HCT116 (cell line): ENCODE data around the gene PPIL6. TPM values are rescaled to one million over a fixed set of nuclear protein-coding genes. Genes with fewer than 3 reads are reported as not detected.

Experiments
- ATAC-seq: fragments of 200-7000 bp; cut with Tn5 transposase; 2 replicates; pipeline ENCODE4 v1.9.1; 2020; ENCODE audit warnings: mild to moderate bottlenecking, moderate library complexity
- BruUV-seq: library from RNA; stranded (reverse); fragments of 400-500 nt; replicated peaks from 2 replicates; lab custom pipeline; 2021; lab: Mats Ljungman, UMichigan
- CTCF ChIA-PET: fragments of 300-600 bp; sonication (Branson Sonifier 250); formaldehyde crosslinking; loops from one replicate; lab custom pipeline; 2021; ENCODE audit warnings: antibody characterized with exemption; lab: Charles Lee
- POLR2A ChIA-PET: fragments of 300-600, 350-600 bp; sonication (Branson Sonifier 250); formaldehyde crosslinking; loops from one replicate; lab custom pipeline; 2021; ENCODE audit warnings: antibody characterized with exemption; lab: Charles Lee
- RAD21 ChIA-PET, 2 experiments: fragments of 300-600 bp; sonication (Branson Sonifier 250); formaldehyde crosslinking; loops; one replicate each; lab custom pipeline; 2023; ENCODE audit warnings: low total read pairs in 2 of 2; ENCODE audit not compliant: uncharacterized antibody in 2 of 2, unreplicated experiment in 2 of 2, low non-redundant PET in 1 of 2; lab: Charles Lee
- DNase-seq: peaks from one replicate; pipeline ENCODE4 v3.0.0-alpha.2; 2010; ENCODE audit warnings: low read depth, low spot score
- H2AFZ ChIP-seq: fragments of 200-600 bp; shearing (Covaris generic), sonication (generic); 2 replicates; pipeline ENCODE4 v1.6.1; 2017; ENCODE audit warnings: low read depth, mixed run types, mixed read lengths, antibody characterized with exemption, low read length; ENCODE audit not compliant: poor library complexity, severe bottlenecking
- H3K27ac ChIP-seq: 2 replicates; pipeline ENCODE4 v1.5.1; 2012; ENCODE audit warnings: low read depth, low read length
- H3K27me3 ChIP-seq: fragments of 200-600 bp; sonication (generic); 2 replicates; pipeline ENCODE4 v1.6.1; 2016; ENCODE audit warnings: mixed run types, low read length, mixed read lengths; ENCODE audit not compliant: insufficient read depth
- H3K36me3 ChIP-seq, 2 experiments: fragments of 200-500 bp in 1 of 2; fragments of 200-600 bp in 1 of 2; sonication (Bioruptor generic) in 1 of 2; sonication (generic) in 1 of 2; 2 replicates each; pipeline versions ENCODE4 v1.5.1 to v1.6.1; 2014 to 2016; ENCODE audit warnings: low read length in 2 of 2, inconsistent platforms in 1 of 2, mixed read lengths in 1 of 2, mixed run types in 1 of 2; ENCODE audit not compliant: insufficient read depth in 2 of 2, control insufficient read depth in 1 of 2
- H3K4me1 ChIP-seq, 2 experiments: fragments of 200-600 bp in 1 of 2; sonication (generic) in 1 of 2; 2 replicates each; pipeline versions ENCODE4 v1.5.1 to v1.6.1; 2012 to 2017; ENCODE audit warnings: low read length in 2 of 2, inconsistent platforms in 1 of 2, mild to moderate bottlenecking in 1 of 2, mixed read lengths in 1 of 2, mixed run types in 1 of 2, moderate library complexity in 1 of 2; ENCODE audit not compliant: insufficient read depth in 2 of 2, control insufficient read depth in 1 of 2
- H3K4me2 ChIP-seq: fragments of 200-600 bp; sonication (generic); 2 replicates; pipeline ENCODE4 v1.6.1; 2017; ENCODE audit warnings: mixed run types, low read length, mixed read lengths
- H3K4me3 ChIP-seq, 2 experiments: fragments of 200-600 bp in 1 of 2; sonication (generic) in 1 of 2; replicated peaks in 1 of 2; 2 replicates each; pipeline ENCODE4 v1.5.1; 2011 to 2016; ENCODE audit warnings: low read length in 2 of 2, control low read depth in 1 of 2, low read depth in 1 of 2, mild to moderate bottlenecking in 1 of 2, mixed read lengths in 1 of 2, mixed run types in 1 of 2
- H3K79me2 ChIP-seq: fragments of 200-600 bp; sonication (generic); 2 replicates; pipeline ENCODE4 v1.6.1; 2017; ENCODE audit warnings: mild to moderate bottlenecking, mixed run types, low read length, moderate library complexity, mixed read lengths; ENCODE audit not compliant: insufficient read depth
- H3K9ac ChIP-seq: fragments of 200-600 bp; sonication (generic); 2 replicates; pipeline ENCODE4 v1.6.1; 2016; ENCODE audit warnings: low read length, mixed read lengths
- H3K9me2 ChIP-seq: fragments of 200-600 bp; sonication (generic), shearing (Covaris generic); 2 replicates; pipeline ENCODE4 v1.6.1; 2017; ENCODE audit warnings: mixed run types, mild to moderate bottlenecking, moderate library complexity; ENCODE audit not compliant: insufficient read depth
- H3K9me3 ChIP-seq, 2 experiments: fragments of 200-500 bp in 1 of 2; fragments of 200-600 bp in 1 of 2; sonication (Bioruptor generic) in 1 of 2; sonication (generic) in 1 of 2; 2 replicates each; pipeline ENCODE4 v1.6.1; 2014 to 2017; ENCODE audit warnings: low read length in 2 of 2, mixed read lengths in 2 of 2, inconsistent platforms in 1 of 2, low read depth in 1 of 2, mild to moderate bottlenecking in 1 of 2, mixed run types in 1 of 2, moderate library complexity in 1 of 2; ENCODE audit not compliant: control insufficient read depth in 1 of 2, insufficient read depth in 1 of 2
- H4K20me1 ChIP-seq: fragments of 200-600 bp; sonication (generic), shearing (Covaris generic); 2 replicates; pipeline ENCODE4 v1.6.1; 2017; ENCODE audit warnings: mixed run types, mild to moderate bottlenecking, moderate library complexity; ENCODE audit not compliant: insufficient read depth
- CEBPB ChIP-seq: IDR thresholded peaks from 2 replicates; pipeline ENCODE4 v1.6.1; 2012; ENCODE audit warnings: low read depth
- EZH2 ChIP-seq: fragments of 200-600 bp; sonication (generic); IDR thresholded peaks from 2 replicates; pipeline ENCODE4 v1.6.1; 2017; ENCODE audit warnings: antibody characterized with exemption, mixed run types
- EZH2phosphoT487 ChIP-seq: fragments of 200-600 bp; IDR thresholded peaks from 2 replicates; pipeline ENCODE4 v1.6.1; 2018; ENCODE audit warnings: antibody characterized with exemption, borderline replicate concordance
- MAX ChIP-seq: IDR thresholded peaks from 2 replicates; pipeline ENCODE4 v1.6.1; 2012
- POLR2A ChIP-seq: IDR thresholded peaks from 2 replicates; pipeline ENCODE4 v1.7.0; 2011; ENCODE audit warnings: borderline replicate concordance; ENCODE audit not compliant: insufficient read depth, insufficient read length; ENCODE audit errors: extremely low read depth
- POLR2AphosphoS5 ChIP-seq: IDR thresholded peaks from 2 replicates; pipeline ENCODE4 v1.6.1; 2011; ENCODE audit warnings: mild to moderate bottlenecking, low read depth, low read length, moderate library complexity
- RAD21 ChIP-seq: IDR thresholded peaks from 2 replicates; pipeline ENCODE4 v1.6.1; 2012; ENCODE audit warnings: low read depth, mild to moderate bottlenecking
- SIN3A ChIP-seq: IDR thresholded peaks from 2 replicates; pipeline ENCODE4 v1.6.1; 2012; ENCODE audit warnings: low read depth
- TCF7L2 ChIP-seq: IDR thresholded peaks from 2 replicates; pipeline ENCODE4 v1.7.0; 2011; ENCODE audit warnings: borderline replicate concordance, inconsistent platforms; ENCODE audit not compliant: insufficient read depth, insufficient read length; ENCODE audit errors: extremely low read depth
- YY1 ChIP-seq: IDR thresholded peaks from 2 replicates; pipeline ENCODE4 v1.6.1; 2011; ENCODE audit warnings: low read length, low read depth, moderate library complexity, mild to moderate bottlenecking; ENCODE audit not compliant: insufficient replicate concordance; ENCODE audit errors: extremely low read depth
- ZNF274 ChIP-seq: fragments of 200-500 bp; sonication (Bioruptor generic); IDR thresholded peaks from 2 replicates; pipeline ENCODE4 v1.6.1; 2014; ENCODE audit warnings: mild to moderate bottlenecking, low read depth, low read length, inconsistent platforms
- intact Hi-C: fragments of 100-400 bp; cut with micrococcal nuclease; formaldehyde crosslinking; loops from 2 replicates; pipeline ENCODE4 v1.10.0; 2022
- total RNA-seq: library from RNA; stranded (reverse); gene quantifications from one replicate; pipeline ENCODE4 v1.2.1, GENCODE V29; 2021; ENCODE audit not compliant: unreplicated experiment
- TF ChIP-seq, protein P1 (sequence below): IDR thresholded peaks from 2 replicates; pipeline ENCODE4 v1.6.1; 2011; ENCODE audit warnings: mild to moderate bottlenecking, low read length, moderate library complexity; ENCODE audit not compliant: insufficient replicate concordance; ENCODE audit errors: extremely low read depth
- TF ChIP-seq, protein P2 (sequence below): IDR thresholded peaks from 2 replicates; pipeline ENCODE4 v1.6.1; 2012

Gene PPIL6
- total RNA-seq, 1 experiment from 2014 or later = 3.3 TPM

DNA sequence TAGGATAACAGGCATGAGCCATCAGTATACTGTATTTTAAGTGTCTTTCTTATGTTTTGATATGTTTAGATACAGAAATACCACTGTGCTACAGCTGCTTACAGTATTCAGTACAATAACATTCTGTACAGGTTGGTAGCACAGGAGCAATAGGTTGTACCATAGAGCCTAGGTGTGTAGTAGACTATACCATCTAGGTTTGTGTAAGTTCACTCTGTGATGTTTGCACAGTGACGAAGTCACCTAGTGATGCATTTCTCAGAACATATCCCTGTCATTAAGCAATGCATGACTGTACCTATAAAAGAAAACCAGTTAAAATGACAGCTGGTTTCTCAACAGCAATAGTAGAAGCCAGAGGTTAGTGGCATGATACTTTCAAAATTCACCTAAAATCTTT is 45.6 kb upstream of the PPIL6 start (continued):
- TF ChIP-seq EZH2phosphoT487 (no peak), YY1 (no peak), EZH2 (no peak), ZNF274 (no peak), POLR2AphosphoS5 (no peak), CEBPB (no peak), RAD21 (no peak), TCF7L2 (no peak)
- TF ChIP-seq, protein P1, sequence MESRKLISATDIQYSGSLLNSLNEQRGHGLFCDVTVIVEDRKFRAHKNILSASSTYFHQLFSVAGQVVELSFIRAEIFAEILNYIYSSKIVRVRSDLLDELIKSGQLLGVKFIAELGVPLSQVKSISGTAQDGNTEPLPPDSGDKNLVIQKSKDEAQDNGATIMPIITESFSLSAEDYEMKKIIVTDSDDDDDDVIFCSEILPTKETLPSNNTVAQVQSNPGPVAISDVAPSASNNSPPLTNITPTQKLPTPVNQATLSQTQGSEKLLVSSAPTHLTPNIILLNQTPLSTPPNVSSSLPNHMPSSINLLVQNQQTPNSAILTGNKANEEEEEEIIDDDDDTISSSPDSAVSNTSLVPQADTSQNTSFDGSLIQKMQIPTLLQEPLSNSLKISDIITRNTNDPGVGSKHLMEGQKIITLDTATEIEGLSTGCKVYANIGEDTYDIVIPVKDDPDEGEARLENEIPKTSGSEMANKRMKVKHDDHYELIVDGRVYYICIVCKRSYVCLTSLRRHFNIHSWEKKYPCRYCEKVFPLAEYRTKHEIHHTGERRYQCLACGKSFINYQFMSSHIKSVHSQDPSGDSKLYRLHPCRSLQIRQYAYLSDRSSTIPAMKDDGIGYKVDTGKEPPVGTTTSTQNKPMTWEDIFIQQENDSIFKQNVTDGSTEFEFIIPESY = no peak
- TF ChIP-seq, all 23 proteins: peak for 0

- Histone ChIP-seq H3K4me1 (peaks cover 4 to 15% of the 10 kb centered on the region in 2 experiments; a peak in 3 of 4 replicates), H3K4me2 (no peak overlapping the region), H3K9ac (no peak overlapping the region), H3K27me3 (no peaks in the 10 kb centered on the region), H3K27ac (no peak overlapping the region), H2AFZ (no peak overlapping the region), H3K36me3 (peaks cover 10 to 15% of the 10 kb centered on the region in 2 experiments; a peak in 3 of 4 replicates), H3K9me3 (no peaks in the 10 kb centered on the region), H3K4me3 (no peak overlapping the region), H3K9me2 (no peaks in the 10 kb centered on the region), H4K20me1 (no peaks in the 10 kb centered on the region), H3K79me2 (peaks cover 24% of the 10 kb centered on the region)
- TF ChIP-seq EZH2phosphoT487 = no peak
- no peak for TF ChIP-seq TCF7L2
- TF ChIP-seq MAX = no peak
- TF ChIP-seq YY1 = no peak
- TF ChIP-seq POLR2A = no peak
- TF ChIP-seq, protein P2, sequence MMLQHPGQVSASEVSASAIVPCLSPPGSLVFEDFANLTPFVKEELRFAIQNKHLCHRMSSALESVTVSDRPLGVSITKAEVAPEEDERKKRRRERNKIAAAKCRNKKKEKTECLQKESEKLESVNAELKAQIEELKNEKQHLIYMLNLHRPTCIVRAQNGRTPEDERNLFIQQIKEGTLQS = no peak
- TF ChIP-seq SIN3A = no peak
- ChIA-PET RAD21 (no interaction called here), CTCF (no interaction called here), POLR2A (no interaction called here)
- BruUV-seq = no TSS peak
- ATAC-seq (no peak), DNase-seq (no peak)
- intact Hi-C loops = no loop called here
These were observed 45.0 kb upstream of the PPIL6 start for GRCh38 chr6:109485266-109485935.
